Epithelial cell of proximal tubule (primary cell): Measurements from ENCODE around the gene SLC52A1. TPM values are rescaled to one million over a fixed set of nuclear protein-coding genes. Genes with fewer than 3 reads are reported as not detected.

Source experiments
- DNase-seq: peaks from one replicate; pipeline ENCODE4 v3.0.0-alpha.2; 2011; ENCODE audit warnings: low read depth
- H3K4me3 ChIP-seq: 2 replicates; pipeline ENCODE4 v1.5.1; 2011; ENCODE audit warnings: low read depth, mild to moderate bottlenecking, low read length
- CTCF ChIP-seq: conservative IDR thresholded peaks from 2 replicates; pipeline ENCODE4 v1.5.1; 2012; ENCODE audit warnings: low read depth, mild to moderate bottlenecking, low read length
- total RNA-seq: library from RNA; depleted of rRNA; stranded (reverse); fragments of >200 nt; gene quantifications from 2 replicates; pipeline ENCODE4 v1.2.3, GENCODE V29; 2015

The SLC52A1 gene
- total RNA-seq, 1 donor from 2014 or later, result 1.3 TPM

- no peak for TF ChIP-seq CTCF
- DNase-seq, result no peak
- H3K4me3 ChIP-seq, result no peak overlapping the region
Measured at GRCh38 chr17:5020502-5021023, 14.7 kb downstream of the SLC52A1 start.

GRCh38 chr17:5019475-5019956 is 15.7 kb downstream of the SLC52A1 start:
- no peak for TF ChIP-seq CTCF
- H3K4me3 ChIP-seq, result no peak overlapping the region
- DNase-seq, result no peak

- no peak for DNase-seq
- TF ChIP-seq CTCF, result no peak
- H3K4me3 ChIP-seq, result no peak overlapping the region
Measured at GRCh38 chr17:5014357-5014756, 20.9 kb downstream of the SLC52A1 start.

DNA sequence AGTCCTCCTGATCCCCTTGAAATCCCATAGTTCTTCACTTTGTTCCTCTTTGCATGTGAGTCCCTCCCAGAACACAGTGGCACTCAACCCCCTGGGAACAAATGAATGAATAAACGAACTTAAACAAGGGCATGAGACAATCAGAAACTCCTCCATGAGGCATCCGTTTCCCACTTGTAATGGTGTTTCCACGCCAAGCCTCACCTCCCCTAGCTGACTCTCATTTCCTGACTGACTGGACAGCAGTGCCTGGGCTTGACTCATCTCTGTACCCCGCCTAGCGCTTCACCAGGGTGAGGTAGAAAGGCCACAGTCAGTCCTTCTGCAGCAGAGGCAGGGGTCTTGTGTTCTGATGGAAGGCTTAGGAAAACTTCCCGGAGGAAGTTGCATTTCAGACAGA is 23.3 kb downstream of the SLC52A1 start:
- TF ChIP-seq CTCF, result no peak
- no peak for DNase-seq
- no peak overlapping the region for H3K4me3 ChIP-seq

GRCh38 chr17:5003214-5003867 is 31.9 kb downstream of the SLC52A1 start:
- no peak overlapping the region for H3K4me3 ChIP-seq
- no peak for DNase-seq
- no peak for TF ChIP-seq CTCF

GRCh38 chr17:5002121-5002788 is 33.0 kb downstream of the SLC52A1 start:
- TF ChIP-seq CTCF, result no peak
- no peak overlapping the region for H3K4me3 ChIP-seq
- DNase-seq, result no peak
